HG02642 (cell line): ENCODE results near the gene ITGA11.
"Not testable (repeated sequence)": the region's sequence is repeated elsewhere in the genome, so short reads cannot be mapped to it uniquely, and the experiment has no call there.

Experiments used
- ATAC-seq: cut with Tn5 transposase; IDR thresholded peaks from one replicate; pipeline ENCODE4 v1.9.1; 2021; ENCODE audit warnings: mild to moderate bottlenecking; ENCODE audit not compliant: unreplicated experiment, poor library complexity

ITGA11 gene

DNA sequence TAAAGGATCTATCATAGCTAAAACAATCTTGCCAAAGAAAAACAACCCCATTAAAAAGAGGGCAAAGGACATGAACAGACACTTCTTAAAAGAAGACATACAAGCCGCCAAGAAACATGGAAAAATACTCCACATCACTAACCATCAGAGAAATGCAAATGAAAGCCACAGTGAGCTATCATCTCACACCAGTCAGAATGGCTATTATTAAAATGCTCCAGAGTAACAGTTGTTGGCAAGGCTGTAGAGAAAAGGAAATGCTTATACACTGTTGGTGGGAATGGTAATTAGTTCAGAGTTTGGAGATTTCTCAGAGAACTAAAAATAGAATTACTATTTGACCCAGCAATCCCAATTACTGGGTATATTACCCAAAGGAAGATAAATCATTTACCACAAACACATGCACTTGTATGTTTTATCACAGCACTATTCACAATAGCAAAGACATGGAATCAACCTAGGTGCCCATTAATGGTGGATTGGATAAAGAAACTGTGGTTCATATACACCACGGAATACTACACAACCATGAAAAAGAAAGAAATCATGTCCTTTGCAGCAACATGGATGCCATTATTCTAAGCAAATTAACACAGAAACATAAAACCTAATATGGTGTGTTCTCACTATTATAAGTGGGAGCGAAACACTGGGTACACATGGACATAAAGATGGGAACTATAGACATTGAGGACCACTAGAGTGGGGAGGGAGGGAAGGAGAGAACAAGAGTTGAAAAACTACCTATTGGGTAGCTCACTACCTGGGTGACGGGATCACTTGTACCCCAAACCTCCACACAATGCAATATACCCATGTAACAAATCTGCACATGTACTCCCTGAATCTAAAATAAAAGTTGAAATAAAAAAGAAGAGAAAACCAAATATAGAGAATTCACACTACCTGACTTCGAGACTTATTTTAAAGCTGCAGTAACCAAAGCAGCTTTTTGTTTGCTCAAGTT, 32.6 kb downstream of the ITGA11 start:
- no peak for ATAC-seq

DNA sequence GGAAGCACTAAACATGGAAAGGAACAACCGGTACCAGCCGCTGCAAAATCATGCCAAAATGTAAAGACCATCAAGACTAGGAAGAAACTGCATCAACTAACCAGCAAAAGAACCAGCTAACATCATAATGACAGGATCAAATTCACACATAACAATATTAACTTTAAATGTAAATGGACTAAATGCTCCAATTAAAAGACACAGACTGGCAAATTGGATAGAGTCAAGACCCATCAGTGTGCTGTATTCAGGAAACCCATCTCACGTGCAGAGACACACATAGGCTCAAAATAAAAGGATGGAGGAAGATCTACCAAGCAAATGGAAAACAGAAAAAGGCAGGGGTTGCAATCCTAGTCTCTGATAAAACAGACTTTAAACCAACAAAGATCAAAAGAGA, 34.0 kb downstream of the ITGA11 start:
- ATAC-seq, result not testable (repeated sequence)

DNA sequence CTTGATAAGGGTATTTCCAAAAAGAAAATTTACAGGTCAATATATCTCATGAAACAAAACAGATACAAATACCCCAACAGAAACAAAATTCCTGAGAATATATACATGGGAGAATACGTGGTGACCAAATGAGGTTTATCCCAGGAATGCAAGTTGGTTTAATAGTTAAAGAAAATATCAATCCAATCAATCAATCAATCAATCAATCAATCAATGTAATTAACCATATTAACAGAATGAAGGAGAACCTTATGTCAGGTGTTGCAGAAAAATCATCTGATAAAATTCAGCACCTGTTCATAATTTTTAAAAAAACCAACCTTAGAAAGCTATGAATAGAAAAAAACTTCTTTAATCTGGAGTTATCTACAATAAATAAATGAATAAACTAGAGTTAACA, 35.9 kb downstream of the ITGA11 start:
- ATAC-seq, result no peak

DNA sequence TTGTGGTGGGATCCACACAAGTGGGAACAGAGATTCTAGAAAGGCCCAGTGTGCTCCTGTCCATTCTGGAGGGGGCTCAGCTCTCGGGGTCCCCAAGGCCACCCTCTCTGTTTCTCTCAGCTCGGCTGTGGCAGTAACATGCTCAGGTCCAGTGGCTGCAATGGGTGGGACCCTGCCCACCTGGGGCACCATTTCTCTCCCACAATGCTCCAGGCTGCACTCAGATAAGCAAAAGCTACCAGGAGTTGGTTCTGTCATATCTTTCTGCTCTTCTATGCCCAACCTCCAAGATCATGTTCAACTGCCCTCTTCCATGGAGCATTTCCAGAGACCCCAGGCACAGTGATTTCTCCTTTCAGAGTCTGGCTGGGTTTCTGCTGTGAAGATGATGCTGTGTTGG, 40.8 kb downstream of the ITGA11 start:
- no peak for ATAC-seq

DNA sequence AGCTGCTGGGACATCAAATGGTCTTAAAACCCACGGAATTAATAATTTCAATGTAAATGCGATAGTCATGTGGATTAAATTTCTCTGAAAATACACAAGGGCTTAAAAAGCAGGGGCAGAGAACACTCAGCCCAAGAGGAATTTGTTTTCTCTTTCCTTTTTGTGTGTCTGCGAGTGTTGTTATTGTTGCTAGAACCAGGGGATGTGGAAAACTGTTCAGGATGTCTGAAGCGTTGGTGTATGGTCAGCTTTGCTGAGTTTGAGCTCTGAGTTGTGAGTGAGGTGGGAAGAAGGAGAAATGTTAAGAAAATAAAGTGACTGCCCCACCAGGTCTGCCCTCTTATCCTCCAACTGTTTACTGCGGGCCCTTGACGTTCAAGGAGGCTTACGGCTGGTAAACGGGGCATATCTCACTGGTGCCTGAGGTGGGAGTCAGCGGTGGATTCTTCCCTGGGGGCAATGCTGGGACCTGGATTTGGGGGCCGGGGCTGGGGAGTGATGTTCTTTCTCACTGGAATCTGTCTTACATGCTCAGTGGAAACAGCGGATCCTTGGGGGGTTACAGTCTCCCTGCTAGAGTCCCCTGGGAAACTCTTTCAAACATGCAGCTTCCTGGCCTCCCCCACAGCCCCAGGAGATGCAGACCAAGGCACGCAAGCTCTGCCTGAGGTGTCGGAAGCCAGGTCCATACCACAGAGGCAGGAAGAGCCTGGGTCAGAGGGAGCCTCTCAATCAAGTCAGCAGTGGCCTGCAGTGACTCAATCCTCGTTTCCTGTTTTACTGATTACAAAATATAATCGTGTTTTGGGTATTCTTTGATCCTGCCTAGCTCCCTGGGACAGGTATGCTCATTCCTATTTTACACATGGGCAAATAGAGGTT, 41.8 kb downstream of the ITGA11 start:
- ATAC-seq, result no peak

DNA sequence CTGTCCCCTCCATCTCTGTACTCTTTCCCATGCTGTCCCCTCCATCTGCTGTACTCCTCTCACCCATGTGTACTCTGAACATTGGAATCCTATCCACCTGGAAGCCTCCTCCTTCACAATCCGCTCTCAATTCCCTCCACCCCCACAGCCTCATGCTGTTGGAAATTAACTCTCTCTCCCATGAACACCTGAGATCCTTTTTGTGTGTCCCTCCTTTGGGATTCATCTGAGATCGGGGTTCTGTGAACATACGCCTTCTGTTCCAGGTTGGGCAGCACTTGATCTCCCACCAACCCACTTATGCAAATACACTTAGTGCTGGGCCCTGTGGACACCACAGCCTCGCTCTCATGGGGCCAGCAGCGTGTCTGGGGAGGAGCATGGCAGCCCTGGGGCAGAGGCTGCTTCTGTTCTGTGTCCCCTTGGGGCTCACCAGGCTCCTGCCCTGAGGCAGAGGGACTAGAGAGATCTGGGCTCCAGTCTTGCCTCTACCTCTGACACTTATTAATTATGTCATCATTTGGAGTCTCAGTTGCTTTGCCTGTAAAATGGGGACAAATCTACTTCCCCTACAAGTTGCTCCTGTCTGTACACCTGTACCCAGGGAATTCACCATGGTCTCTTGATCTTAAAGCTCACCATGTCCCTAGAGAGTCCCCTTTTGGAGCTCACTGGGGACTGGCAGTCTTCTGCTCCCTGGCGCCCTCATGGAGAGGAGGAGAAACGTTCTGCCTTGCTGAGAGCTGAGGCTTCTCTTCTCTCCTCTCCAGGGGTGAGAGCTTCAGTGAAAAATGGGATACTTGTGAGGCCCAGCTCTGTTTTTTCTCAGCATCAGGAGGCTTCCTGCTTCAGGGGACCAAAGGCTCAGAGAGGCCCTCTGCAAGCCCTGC, 42.7 kb downstream of the ITGA11 start:
- ATAC-seq, result no peak

DNA sequence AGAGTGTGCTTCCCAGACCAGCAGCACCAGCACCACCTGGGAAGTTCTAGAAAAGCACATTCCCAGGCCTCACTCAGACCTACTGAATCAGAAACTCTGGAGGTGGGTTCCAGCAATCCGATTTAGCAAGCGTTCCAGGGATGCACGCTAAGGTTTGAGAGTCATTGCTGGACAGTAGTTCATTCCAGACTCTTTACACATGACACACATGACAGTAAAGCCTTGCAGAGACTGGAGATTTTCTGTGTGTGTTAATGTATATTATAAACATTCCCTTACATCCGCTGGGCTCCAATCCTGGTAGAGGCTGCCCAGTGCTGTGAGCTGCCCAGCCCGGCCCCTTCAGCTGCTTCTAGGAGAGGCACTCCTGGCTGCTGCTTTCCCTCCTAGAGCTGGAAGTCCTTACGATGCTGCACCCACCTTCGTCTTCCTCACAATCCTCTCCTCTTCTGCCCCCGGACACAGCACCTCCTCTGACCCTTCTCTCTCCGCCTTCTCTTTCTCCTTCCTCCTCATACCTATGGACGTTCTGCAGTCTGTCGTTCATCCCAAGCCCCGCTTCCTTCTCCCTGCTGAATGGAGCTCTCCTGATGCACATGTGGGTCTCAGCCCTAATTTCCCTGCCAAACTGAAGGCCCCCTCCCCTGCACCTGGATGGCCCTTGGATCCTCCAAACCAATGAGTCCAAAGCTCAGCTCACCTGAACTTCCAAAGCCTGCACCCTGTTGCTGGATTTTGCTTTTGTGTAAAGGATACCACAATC, 44.4 kb downstream of the ITGA11 start:
- no peak for ATAC-seq

DNA sequence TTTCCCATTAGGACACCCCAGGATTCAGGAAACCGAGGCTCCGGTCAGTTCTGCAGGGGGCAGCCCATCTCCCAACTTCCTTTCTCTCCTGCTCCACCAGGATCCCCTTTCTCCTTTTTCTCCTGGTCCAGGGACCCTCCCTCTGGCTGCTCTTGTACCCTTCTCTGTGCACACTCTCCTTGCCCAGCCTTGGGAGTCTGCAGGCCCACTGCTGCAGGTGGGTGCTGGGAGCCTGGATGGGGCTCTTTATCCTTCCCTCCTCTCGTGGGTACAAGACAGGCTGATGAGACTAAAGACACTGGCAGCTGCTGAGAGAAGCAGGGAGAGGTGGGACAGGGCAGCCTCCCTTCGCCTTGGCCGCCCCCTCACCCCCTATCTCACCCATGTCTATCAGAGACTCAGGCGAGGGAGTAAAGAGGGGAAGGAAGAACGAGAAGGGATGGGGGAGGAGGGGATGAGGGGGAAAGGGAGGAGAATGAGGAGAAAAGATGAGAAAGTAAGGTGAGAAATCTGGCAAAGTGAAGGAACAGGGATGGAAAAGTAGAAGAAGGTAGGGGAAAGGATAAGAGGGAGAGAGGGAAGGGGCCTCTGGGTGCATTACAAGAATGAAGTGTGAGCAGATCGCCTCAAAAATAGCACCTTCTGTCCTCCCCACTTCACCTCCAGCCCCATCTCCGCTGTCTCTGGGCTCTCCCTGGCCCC, 45.2 kb downstream of the ITGA11 start:
- no peak for ATAC-seq

DNA sequence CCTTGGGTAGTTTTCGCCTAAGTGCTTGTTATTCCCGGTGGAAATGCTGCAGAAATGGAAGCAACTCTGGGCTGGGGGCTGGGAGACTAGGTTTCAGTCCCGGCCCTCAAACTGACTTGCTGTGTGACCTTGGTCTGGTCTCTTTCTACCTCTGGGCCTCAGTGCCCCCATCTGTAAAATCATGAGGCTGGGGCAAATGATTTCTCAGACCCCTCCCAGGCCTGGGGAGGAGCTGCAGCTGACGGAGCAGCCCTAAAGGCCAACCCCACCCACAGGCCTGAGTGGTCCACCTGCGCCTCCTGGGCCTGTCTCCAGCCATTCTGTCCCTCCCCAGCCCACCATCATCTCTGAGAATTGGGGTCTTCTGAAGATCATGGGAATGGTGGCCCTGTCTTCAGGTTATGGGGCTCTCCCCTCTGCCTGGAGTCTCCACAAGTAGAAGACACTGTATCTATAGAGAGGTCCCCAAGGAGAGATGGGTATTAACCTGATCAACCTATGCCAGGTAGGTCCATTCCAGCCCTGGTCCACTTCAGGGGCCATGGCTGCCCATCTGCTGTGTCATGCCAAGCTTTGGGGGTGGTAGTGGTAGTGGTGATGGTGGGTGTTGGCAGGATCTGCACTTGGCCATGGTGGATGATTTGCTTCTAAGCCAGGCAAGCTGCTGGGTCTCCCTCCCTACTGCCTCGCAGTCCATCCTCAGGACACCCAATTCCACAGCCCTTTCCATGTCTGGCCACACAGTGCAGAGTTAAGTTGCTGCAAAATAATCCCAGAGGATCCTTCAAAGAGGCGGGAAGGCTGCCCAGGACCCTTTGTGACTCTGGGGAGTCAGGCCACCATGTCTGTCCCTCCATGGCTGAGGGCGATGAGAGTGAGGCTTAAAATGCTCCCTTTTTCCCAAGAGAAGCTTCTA, 46.0 kb downstream of the ITGA11 start:
- no peak for ATAC-seq

DNA sequence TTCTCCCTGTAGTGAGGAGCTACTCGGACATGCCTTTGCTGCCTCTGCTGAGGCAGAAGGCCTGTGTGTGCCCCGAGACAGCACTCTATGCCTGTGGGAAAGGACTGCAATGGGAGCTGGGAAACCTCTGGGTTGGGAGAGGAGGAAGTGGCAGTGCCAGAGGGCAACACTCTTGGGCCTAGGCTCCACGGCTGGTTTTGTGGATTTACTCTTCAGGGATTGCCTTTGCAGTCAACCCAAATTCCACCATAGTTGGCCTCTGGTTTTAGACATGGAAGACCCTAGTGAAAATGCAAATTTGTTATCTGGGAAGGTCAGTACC, 46.8 kb downstream of the ITGA11 start:
- no peak for ATAC-seq

DNA sequence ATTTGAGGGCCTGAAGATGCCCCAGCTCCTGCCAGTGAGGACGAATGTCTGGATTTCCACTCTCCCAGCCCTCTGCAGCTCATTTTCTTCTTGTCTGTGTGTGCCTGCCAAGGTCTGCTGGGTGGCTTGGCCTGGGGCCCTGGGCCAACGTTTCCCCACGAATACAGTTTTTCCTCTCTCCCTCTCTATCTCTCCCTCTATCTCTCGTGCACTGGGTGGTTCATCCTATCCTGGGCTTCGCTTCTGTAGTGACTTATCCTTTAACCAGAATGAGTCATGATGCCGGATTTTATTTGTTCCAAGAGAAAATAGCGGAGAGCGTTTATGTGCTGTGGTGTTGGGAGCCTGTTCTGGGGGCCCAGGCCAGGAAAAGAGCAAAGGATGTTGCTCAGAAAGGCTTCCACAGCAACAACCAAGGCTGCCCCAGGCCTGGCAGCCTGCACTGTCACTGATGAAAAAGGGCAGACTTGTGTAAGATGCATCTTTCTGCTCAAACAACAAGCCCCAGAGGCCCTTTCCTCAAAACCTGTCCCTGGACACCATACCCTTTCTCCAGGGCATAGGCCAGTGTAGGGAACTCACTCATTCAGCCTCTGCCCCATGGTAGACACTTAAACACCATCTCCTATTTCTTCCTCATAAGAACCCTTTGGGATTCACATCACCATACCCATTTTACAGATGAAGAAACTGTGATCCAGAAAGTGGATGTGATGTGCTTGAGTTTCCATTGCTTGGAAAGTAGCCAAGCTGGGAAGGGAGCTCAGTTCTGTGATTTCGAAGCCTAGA, 47.3 kb downstream of the ITGA11 start:
- no peak for ATAC-seq

DNA sequence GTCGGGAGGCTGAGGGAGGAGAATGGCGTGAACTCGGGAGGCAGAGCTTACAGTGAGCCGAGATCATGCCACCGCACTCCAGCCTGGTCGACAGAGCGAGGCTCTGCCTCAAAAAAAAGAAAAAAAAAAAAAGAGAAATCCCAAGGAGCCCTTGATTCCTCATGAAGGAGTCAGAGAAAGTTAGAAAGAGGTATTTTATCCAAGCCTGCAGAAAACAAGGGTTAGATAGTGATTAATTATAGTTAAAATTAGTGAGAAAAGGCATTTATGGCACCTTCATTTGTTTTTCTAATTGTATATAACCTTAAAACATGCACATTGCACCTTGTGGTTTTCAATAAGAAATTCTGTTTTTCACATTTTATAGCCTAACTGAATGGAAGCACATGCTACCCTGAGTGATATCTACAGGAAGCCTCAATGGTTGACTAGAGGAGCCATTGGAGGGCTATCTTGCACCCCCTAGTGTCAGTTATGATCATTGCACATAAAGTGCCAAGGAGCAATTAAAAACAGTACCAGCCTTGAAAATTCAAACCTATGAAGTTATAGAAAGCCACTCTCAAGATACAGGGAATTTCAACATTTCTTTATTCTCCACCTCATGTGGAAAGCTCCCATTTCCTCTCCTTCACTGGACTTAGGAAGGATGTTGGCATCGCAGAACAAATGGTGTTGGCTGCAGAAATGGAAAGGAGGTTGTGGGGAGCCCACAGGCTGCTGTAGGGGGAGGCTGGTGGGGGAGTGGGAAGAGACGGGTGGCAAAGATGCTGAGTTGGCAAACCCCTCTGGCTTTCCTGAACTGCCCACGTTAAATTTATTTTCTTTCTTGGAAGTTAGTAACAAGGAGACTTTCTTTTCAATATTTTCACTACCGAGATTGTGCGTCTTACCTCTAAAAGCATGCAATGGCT, 48.5 kb downstream of the ITGA11 start:
- ATAC-seq, result no peak

DNA sequence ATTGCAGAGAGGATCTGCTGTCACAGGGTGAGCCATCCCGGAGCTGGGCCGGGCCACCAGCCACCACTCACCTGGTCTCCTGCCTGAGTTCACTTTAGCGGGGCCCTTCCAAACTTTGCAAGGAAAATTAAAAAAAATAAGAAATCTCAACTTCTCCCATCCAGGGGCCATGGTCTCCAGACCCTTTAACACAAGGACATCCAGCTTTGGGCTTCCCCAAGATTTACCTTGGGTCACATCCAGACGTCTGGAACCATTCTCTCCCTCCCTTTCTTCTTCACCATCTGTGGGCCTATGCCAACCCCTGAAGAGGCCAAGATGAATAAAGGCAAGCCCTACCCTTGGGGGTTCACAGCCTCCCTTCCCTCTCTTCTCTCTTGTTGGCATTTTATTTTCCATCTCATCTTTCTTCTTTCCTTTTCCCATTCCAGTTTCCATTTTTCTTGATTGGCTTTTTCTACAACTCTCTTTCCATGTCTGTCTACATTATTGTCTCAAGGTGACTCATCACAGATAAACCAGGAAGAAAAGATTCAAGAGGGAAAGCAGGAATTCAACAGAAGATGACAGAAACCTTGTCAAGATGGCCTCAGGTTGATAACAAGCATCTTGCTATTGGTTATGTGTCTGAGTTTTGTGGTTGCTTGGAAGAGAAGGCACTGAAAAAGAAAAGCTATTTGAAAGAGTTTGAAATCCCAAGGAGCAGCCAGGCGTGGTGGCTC, 49.5 kb downstream of the ITGA11 start:
- no peak for ATAC-seq

DNA sequence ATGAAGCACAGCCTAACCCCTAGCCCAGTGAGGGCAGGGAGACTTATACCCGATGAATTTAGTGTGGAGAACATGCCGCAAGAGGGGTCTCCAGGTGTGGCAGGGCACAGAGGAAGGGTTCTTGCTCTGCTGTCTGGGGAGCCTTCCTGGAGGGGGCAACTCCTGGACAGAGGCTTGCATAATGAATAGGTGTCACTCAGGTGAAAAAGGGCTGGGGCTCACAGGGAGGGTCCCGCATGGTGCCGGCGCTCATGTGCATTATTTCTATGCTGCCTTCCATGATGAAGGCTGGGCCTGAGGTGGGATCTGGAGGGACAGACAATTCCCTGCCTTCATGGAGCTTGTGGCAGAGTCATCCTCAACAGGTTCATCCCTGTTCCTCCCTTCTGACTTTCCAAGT, 51.5 kb downstream of the ITGA11 start:
- no peak for ATAC-seq

DNA sequence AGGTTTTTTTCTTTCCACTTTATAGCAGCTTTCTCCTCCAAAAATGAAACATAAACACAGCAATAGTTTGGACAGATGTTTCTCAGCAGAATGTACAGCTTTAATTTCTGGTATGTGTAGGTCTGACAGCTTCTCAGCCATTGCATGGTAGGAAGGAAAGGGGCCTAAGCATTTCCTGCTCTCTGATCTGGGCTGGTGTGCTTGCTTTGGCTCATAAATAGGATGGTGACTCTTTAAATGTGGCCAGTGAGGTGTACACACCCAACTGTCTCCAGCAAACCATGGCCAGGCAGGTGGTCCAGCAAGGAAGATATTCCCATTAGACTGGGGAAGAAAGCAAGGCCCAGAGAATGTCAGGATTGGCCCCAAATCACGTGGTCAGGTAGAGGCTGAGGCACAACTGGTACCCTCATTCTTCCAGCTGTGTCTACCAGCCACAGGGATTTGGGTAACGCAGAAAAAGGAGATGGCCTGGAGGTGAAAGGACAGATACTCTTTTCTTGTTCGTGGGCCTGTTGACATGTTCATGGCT, 52.1 kb downstream of the ITGA11 start:
- no peak for ATAC-seq
